ENCODE results near the gene PAPLN. TPM values are rescaled to one million over a fixed set of nuclear protein-coding genes. Genes with fewer than 3 reads are reported as not detected.
A peak's percentile ranks its signal among the peaks of the same experiment; 100 is the strongest.
"Not testable (repeated sequence)": the region's sequence is repeated elsewhere in the genome, so short reads cannot be mapped to it uniquely, and the experiment has no call there.

PAPLN gene
- total RNA-seq, 2 donors from 2014 or later = 0.58 to 1.3 TPM

DNA sequence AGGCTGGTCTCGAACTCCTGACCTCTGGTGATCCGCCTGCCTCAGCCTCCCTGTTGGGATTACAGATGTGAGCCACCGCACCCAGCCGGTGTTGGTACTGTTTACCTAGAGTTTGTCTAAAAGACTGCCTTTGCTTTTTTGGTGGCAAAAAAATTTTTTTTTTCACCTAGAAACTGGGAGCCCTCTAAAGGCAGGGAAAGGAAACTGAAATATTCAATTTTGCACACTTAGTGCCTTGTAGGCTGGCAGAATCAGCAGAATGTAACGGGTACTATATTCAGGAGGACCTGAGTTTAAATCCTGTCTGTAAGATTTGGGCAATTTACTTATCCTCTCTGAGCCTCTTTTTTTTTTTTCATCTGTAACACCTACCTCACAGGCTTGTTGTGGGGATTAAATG, 43.6 kb downstream of the PAPLN start:
- Mint-ChIP-seq H3K4me1 (ENCODE audit: low read depth) (no peaks in the 10 kb centered on the region), H3K4me3 (no peak overlapping the region), H3K36me3 (ENCODE audit: insufficient read depth in 2 of 2) (peaks cover 7 to 16% of the 10 kb centered on the region in 2 donors), H3K27me3 (ENCODE audit: low read depth) (no peaks in the 10 kb centered on the region), H3K27ac (no peak overlapping the region), H3K9me3 (no peaks in the 10 kb centered on the region)
- DNase-seq (no peak), ATAC-seq (replicated peaks in 1 of 2) (no peak)

DNA sequence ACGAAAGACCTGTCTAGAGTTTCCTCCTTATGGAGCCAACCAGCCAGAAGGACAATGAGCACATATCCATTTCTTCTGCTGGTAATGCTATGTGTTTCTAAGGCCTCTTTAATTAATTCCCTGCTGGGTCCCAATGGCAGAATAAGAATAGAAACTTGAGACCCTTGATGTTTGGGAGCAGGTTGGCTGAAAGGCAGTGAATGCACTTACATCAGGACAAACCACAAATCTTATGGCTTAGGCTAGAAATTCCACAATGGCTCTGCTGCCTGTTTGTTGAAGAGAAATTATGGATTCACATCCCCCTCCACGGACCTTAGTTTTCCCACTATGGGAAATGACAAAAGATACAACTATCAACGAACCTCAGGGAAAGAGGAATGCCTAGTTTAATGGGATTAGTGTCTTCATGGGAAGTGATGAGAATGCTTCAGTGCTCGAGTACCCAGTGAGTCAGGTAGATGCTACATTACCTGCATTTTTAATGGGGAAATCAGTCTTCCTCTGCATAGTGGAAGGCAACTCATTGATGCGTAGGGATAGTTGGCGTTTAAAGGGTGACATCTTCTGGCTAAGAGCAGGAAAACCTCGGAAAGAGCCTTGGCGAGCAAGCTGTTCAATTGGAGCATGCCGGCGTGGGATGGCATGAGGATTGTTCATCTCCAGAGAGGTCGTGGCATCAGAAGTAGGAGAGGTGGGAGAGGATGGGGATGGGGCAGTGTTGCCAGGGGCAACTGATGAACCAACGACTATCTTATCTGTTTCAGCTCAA, 46.5 kb downstream of the PAPLN start:
- H3K27ac Mint-ChIP-seq = no peak overlapping the region
- DNase-seq = no peak
- no peaks in the 10 kb centered on the region for H3K4me1 Mint-ChIP-seq (ENCODE audit: low read depth)
- no peak overlapping the region for H3K4me3 Mint-ChIP-seq
- H3K27me3 Mint-ChIP-seq (ENCODE audit: low read depth) = no peaks in the 10 kb centered on the region
- H3K36me3 Mint-ChIP-seq (ENCODE audit: insufficient read depth in 2 of 2) = peaks cover 11 to 12% of the 10 kb centered on the region in 2 donors
- ATAC-seq (replicated peaks in 1 of 2) = no peak
- H3K9me3 Mint-ChIP-seq = no peaks in the 10 kb centered on the region

DNA sequence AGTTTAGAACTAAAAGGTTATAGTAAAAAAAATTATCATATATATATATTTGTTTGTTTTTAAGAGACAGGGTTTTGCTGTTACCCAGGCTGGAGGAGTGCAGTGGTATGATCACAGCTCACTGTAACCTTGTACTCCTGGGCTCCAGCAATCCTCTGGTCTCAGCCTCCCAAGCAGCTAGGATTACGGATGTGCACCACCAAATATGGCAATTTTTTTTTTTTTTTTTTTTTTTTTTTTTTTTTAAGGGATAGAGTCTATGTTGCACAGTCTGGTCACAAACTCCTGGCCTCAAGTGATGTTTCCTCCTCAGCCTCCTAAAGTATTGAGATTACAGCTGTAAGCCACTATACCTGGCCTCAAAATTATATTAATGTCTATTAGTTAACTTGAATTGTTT, 48.7 kb downstream of the PAPLN start:
- Mint-ChIP-seq H3K4me3 (no peak overlapping the region), H3K9me3 (no peaks in the 10 kb centered on the region), H3K36me3 (ENCODE audit: insufficient read depth in 2 of 2) (peaks cover 11% of the 10 kb centered on the region in 2 donors), H3K4me1 (ENCODE audit: low read depth) (peaks cover 21% of the 10 kb centered on the region), H3K27me3 (ENCODE audit: low read depth) (no peaks in the 10 kb centered on the region), H3K27ac (no peak overlapping the region)
- ATAC-seq (replicated peaks in 1 of 2) (no peak), DNase-seq (no peak)

DNA sequence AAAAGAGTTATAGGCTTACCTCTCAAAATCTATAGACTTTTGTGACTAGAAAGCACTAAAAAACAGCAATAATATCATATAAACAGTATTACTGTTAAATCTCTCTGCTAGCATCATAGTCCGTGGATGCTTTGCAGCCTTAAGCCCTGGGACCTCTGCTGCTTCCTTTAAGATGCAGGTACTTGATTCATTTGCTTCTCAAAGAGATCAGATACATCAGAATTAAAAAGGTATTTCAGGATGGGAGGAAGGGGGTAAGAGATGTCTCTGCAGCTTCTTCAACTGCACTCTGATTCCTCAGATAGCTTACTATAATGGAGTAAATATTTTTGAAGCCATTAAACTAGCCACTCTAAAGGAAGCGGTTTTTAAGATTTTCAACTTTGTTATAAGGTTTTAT, 49.3 kb downstream of the PAPLN start:
- H3K27ac Mint-ChIP-seq = no peak overlapping the region
- H3K36me3 Mint-ChIP-seq (ENCODE audit: insufficient read depth in 2 of 2) = peaks cover 11 to 12% of the 10 kb centered on the region in 2 donors
- H3K9me3 Mint-ChIP-seq = no peaks in the 10 kb centered on the region

DNA sequence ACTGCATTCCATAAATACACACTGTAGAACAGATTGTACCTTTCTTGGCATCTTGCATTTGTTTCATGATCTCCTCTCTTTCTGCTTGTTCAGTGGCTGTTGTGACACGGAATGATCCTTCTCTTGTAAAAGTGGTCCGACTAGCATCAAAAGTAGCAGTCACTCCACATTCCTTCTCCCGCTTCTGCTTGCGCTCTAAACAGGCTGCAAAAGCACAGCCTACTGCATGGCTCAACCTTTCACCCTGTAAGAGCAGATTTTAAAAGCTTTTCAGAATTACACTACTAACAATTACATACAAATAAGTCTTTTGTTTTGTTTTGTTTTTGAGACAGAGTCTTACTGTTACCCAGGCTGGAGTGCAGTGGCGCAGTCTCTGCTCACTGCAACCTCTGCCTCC, 49.8 kb downstream of the PAPLN start:
- Mint-ChIP-seq H3K9me3 (no peaks in the 10 kb centered on the region), H3K4me1 (ENCODE audit: low read depth) (peaks cover 32% of the 10 kb centered on the region), H3K27me3 (ENCODE audit: low read depth) (no peaks in the 10 kb centered on the region), H3K36me3 (ENCODE audit: insufficient read depth in 2 of 2) (peaks cover 9 to 14% of the 10 kb centered on the region in 2 donors), H3K27ac (no peak overlapping the region), H3K4me3 (no peak overlapping the region)
- ATAC-seq (replicated peaks in 1 of 2) (no peak), DNase-seq (no peak)

More for the DNA sequence above, 49.3 kb downstream of the PAPLN start:
- peaks cover 27% of the 10 kb centered on the region for H3K4me1 Mint-ChIP-seq (ENCODE audit: low read depth)
- ATAC-seq (replicated peaks in 1 of 2) (no peak), DNase-seq (no peak)
- no peak overlapping the region for H3K4me3 Mint-ChIP-seq
- H3K27me3 Mint-ChIP-seq (ENCODE audit: low read depth) = no peaks in the 10 kb centered on the region

DNA sequence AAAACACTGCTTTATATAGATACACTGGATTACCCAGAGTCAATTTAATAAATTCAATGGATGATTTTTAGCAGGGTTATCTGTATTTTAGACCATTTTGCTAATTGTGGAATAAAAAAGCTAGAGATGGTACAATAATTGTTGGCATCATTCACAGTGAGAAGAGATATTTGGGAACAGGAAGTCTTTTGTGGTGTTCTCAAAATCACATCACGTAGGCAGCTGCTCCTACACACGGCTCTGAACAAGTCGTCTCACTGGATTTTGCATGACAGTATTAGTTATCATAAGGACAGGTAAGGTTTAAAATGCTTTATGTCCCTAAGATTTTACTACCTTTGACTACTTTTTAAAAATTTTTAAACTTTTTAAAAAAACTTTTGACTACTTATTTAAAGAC, 52.0 kb downstream of the PAPLN start:
- no peak for ATAC-seq (replicated peaks in 1 of 2)
- H3K36me3 Mint-ChIP-seq (ENCODE audit: insufficient read depth in 2 of 2) = peaks cover 3 to 10% of the 10 kb centered on the region in 2 donors
- no peaks in the 10 kb centered on the region for H3K9me3 Mint-ChIP-seq
- peak overlapping the region in 1 of 2 donors; percentile 53 for H3K4me3 Mint-ChIP-seq
- no peak for DNase-seq
- no peaks in the 10 kb centered on the region for H3K27me3 Mint-ChIP-seq (ENCODE audit: low read depth)
- H3K27ac Mint-ChIP-seq = no peak overlapping the region
- peaks cover 49% of the 10 kb centered on the region for H3K4me1 Mint-ChIP-seq (ENCODE audit: low read depth)

DNA sequence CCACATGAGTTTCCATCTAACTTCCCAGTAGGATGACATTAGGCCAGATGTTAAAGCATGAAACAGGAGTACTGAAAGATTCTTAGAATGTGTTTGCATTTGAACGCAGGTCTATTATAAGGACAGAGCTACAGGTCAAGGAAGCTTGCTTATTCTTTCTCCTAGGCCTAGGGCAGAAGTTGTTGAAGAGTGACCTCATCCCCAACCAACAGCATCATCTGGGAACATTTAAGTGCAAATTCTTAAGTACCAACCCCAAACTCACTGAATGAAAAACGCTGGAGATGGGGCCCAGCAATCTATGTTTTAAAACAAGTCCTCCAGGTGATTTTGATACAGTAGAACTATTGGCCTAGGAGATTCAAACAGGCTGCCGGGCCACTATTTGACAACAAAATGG, 52.4 kb downstream of the PAPLN start:
- ATAC-seq (replicated peaks in 1 of 2) (no peak), DNase-seq (no peak)
- H3K27ac Mint-ChIP-seq = no peak overlapping the region
- peaks cover 3 to 9% of the 10 kb centered on the region in 2 donors for H3K36me3 Mint-ChIP-seq (ENCODE audit: insufficient read depth in 2 of 2)
- no peaks in the 10 kb centered on the region for H3K27me3 Mint-ChIP-seq (ENCODE audit: low read depth)
- H3K4me1 Mint-ChIP-seq (ENCODE audit: low read depth) = peaks cover 51% of the 10 kb centered on the region
- peak overlapping the region; percentile 36 to 70 for H3K4me3 Mint-ChIP-seq
- no peaks in the 10 kb centered on the region for H3K9me3 Mint-ChIP-seq

DNA sequence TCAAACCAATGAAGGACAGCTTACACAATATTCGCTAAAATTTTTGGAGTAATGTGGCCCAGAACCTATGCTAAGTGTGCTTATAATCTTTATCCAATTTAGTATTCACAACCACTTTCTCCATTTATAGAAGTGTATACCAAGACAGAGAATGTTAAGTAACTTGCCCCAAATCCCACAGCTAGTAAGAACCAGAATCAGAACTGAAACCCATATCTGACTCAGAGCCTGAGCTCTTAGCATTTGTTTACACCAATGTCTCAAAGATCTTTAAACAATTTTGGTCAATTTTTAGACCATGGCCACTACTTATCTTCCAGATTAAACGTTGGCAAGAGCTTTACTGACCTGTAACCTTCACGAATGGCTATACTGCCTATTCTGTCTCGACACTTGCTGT, 53.0 kb downstream of the PAPLN start:
- peak overlapping the region; percentile 36 to 70 for H3K4me3 Mint-ChIP-seq
- peak; percentile 21 to 56 for DNase-seq
- H3K27me3 Mint-ChIP-seq (ENCODE audit: low read depth) = no peaks in the 10 kb centered on the region
- peaks cover 3 to 9% of the 10 kb centered on the region in 2 donors for H3K36me3 Mint-ChIP-seq (ENCODE audit: insufficient read depth in 2 of 2)
- H3K27ac Mint-ChIP-seq = no peak overlapping the region
- H3K4me1 Mint-ChIP-seq (ENCODE audit: low read depth) = peaks cover 51% of the 10 kb centered on the region
- no peaks in the 10 kb centered on the region for H3K9me3 Mint-ChIP-seq
- ATAC-seq (replicated peaks in 1 of 2) = peak; percentile 90 to 91

DNA sequence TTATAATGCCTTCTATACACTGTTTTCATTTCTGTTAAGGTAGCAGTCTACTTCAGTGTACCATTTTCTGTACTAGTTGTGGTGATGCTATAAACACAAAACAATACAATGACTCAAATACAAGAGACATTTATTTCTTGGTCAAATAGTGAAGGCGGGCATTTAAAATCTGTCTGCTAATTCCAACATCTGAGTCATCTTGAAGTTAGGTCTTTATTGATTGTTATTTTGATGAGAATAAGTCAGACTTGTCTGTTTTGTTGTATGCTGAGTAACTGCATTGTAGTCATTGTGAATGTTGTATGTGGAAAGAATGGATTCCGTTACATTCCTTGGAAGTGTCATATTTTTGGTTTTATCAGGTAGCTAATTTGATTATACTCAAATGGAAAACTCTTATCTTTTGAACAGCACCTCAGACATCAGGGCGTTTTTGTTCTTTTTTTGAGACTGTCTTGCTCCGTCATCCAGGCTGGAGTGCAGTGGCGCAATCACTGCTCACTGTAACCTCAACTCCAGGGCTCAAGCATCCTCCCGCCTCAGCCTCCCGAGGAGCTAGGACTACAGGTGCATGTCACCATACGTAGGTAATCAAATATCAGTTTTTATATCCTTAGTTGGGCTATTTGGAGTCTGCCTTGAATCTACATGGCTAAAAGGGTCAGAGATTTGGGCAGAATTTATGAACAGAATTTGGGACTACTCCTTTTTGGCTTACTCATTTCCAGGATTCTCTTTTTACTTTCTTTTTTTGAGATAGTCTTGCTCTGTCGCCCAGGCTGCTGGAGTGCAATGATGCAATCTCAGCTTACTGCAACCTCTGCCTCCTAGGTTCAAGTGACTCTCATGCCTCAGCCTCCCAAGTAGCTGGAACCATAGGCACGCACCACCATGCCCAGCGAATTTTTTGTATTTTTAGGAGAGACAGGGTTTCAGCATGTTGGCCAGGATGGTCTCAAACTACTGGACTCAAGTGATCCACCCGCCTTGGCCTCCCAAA, 56.8 kb downstream of the PAPLN start:
- Mint-ChIP-seq H3K9me3 (no peaks in the 10 kb centered on the region), H3K36me3 (ENCODE audit: insufficient read depth in 2 of 2) (peaks cover under 1 to 5% of the 10 kb centered on the region in 2 donors), H3K4me1 (ENCODE audit: low read depth) (peaks cover 49% of the 10 kb centered on the region), H3K27ac (no peak overlapping the region), H3K27me3 (ENCODE audit: low read depth) (no peaks in the 10 kb centered on the region), H3K4me3 (no peak overlapping the region)
- DNase-seq = no peak
- peak in 1 of 2 donors; percentile 22 for ATAC-seq (replicated peaks in 1 of 2)

DNA sequence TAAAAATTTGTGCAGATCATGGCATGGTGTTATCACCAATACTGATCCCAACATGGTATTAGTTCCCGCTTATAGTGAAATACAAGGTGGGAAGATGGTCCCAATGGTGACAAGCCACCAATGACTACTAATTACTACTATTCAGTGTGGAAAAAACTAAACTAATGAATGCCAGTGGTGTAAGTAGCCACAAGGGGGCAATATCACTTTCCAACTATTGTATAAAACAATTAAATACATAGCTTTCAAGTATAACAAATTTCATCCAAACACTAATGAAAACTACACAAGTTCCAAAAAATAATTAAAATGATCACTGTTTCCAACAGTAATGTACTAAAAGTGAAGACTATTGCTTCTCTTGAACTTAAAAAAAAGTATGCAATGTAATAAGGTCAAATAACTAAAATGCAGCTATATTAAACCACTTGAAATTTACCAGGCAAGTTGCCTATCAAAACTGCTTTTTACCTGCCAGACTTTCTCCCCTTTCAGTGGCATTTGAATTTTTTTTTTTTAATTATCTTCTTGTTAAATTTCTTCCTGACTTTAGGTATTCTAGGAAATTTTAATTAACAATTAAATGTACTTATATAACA, 58.0 kb downstream of the PAPLN start:
- no peaks in the 10 kb centered on the region for H3K27me3 Mint-ChIP-seq (ENCODE audit: low read depth)
- no peak overlapping the region for H3K4me3 Mint-ChIP-seq
- peaks cover 0 to 5% of the 10 kb centered on the region in 2 donors for H3K36me3 Mint-ChIP-seq (ENCODE audit: insufficient read depth in 2 of 2)
- ATAC-seq (replicated peaks in 1 of 2) (no peak), DNase-seq (no peak)
- no peak overlapping the region for H3K27ac Mint-ChIP-seq
- no peaks in the 10 kb centered on the region for H3K9me3 Mint-ChIP-seq
- H3K4me1 Mint-ChIP-seq (ENCODE audit: low read depth) = peaks cover 37% of the 10 kb centered on the region

DNA sequence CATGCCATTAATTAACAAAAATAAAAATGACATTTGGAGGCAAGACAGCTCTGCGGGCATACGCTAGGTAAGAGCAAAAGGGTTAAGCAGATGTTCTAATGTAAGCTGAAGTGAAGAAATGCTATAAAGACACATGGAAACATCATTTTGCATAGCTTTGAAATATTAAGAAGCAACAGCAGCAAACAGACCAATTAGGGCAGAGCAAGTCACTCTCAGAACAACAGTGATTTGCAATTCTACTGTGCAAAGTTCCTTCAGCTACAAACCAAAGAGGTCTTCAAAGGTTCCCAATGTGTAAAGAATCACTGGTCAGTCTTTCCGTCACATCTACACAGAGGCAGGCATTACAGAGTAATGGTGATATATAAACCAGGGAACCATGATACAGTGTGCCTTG, 68.2 kb downstream of the PAPLN start:
- Mint-ChIP-seq H3K27ac (no peak overlapping the region), H3K4me3 (no peak overlapping the region), H3K27me3 (ENCODE audit: low read depth) (no peaks in the 10 kb centered on the region), H3K9me3 (no peaks in the 10 kb centered on the region), H3K4me1 (ENCODE audit: low read depth) (peaks cover 9% of the 10 kb centered on the region), H3K36me3 (ENCODE audit: insufficient read depth in 2 of 2) (peaks cover 0 to 2% of the 10 kb centered on the region in 2 donors)
- DNase-seq (no peak), ATAC-seq (replicated peaks in 1 of 2) (no peak)

DNA sequence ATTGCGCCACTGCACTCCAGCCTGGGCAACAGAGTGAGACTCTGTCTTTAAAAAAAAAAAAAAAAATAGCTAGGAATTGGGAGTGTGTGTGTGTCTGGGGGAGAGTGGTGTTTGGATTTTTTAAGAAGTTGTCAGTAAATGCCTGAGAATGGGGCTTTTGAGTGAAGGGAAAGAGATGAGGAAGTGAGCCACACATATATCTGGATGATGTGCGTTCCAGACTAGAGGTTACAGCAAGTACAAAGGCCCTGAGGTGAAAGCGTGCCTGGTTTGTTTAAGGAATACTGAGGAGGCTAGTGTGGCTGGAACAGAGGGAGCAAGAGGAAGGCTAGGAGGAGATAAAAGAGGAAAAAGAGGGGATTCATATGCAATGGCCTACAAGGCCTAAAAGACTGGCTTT, 70.0 kb downstream of the PAPLN start:
- H3K4me1 Mint-ChIP-seq (ENCODE audit: low read depth) = peaks cover 15% of the 10 kb centered on the region
- H3K27ac Mint-ChIP-seq = no peak overlapping the region
- H3K36me3 Mint-ChIP-seq (ENCODE audit: insufficient read depth in 2 of 2) = peaks cover 0 to 2% of the 10 kb centered on the region in 2 donors
- no peak for ATAC-seq (replicated peaks in 1 of 2)
- H3K9me3 Mint-ChIP-seq = no peaks in the 10 kb centered on the region
- no peaks in the 10 kb centered on the region for H3K27me3 Mint-ChIP-seq (ENCODE audit: low read depth)
- no peak for DNase-seq
- H3K4me3 Mint-ChIP-seq = no peak overlapping the region

DNA sequence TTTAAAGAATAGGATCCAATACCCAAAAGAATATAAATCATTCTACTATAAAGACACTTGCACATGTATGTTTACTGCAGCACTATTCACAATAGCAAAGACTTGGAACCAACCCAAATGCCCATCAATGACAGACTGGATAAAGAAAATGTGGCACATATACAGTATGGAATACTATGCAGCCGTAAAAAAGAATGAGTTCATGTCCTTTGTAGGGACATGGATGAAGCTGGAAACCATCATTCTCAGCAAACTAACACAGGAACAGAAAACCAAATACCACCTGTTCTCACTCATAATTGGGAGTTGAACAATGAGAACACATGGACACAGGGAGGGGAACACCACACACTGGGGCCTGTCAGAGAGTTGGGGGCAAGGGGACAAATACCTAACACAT, 71.9 kb downstream of the PAPLN start:
- not testable (repeated sequence) for H3K27me3 Mint-ChIP-seq (ENCODE audit: low read depth); H3K36me3 Mint-ChIP-seq (ENCODE audit: insufficient read depth in 2 of 2); DNase-seq; H3K4me3 Mint-ChIP-seq; H3K27ac Mint-ChIP-seq; ATAC-seq (replicated peaks in 1 of 2); H3K9me3 Mint-ChIP-seq
- peaks cover 11% of the 10 kb centered on the region for H3K4me1 Mint-ChIP-seq (ENCODE audit: low read depth)

Measured in activated T-cell treated with anti-CD3 and anti-CD28 coated beads, Interleukin-2, amount 50 U/mL, for 72 hours (primary cell).